ENCODE measurements around the gene DDB1.

The DDB1 gene

DNA sequence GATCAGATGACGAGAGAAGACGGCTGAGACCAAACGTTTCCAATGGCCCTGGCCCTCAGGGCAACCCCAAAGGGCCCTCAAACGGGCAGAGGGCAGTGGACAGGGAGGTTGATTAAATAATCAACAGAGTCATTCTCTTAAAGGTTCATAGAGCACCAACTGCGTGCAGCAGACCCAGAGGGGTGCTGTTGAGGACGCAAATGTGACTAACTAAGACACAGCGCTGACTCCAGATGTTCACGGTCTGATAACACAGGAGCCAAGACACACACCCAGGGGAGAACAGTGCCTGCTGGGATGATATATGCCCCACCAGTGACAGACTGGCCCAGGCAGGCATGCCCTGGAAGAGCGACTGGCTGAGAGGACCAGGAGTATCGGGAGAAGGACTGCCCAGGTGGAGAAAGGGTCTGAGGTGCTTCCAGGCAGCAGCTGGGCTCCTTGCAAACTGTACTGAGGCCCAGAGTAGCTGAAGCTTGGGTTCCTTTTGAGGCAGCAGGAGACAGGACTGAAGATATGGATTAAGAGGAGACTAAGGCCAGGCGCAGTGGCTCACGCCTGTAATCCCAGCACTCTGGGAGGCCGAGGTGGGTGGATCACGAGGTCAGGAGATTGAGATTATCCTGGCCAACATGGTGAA lies 45.4 kb downstream of the DDB1 start:
- Histone ChIP-seq H3K4ac (ENCODE audit: low read depth in 1 of 2, low read length in 2 of 2) (no peak overlapping the region), H3K4me3 (ENCODE audit: insufficient read depth in 1 of 2, low read depth in 1 of 2, low read length in 2 of 2) (no peak overlapping the region), H3K27ac (ENCODE audit: low read length, poor library complexity, severe bottlenecking) (no peak overlapping the region), H4K91ac (ENCODE audit: low read length) (no peak overlapping the region), H3K18ac (ENCODE audit: low read depth in 1 of 2, low read length in 2 of 2) (no peak overlapping the region), H2BK120ac (ENCODE audit: low read depth, low read length) (no peak overlapping the region), H3K9ac (ENCODE audit: low read length) (no peak overlapping the region), H4K8ac (ENCODE audit: low read length) (no peak overlapping the region), H2AFZ (ENCODE audit: low read depth, low read length) (no peak overlapping the region), H3K4me2 (ENCODE audit: low read length, poor library complexity, severe bottlenecking) (no peak overlapping the region), H3K14ac (ENCODE audit: low read length in 2 of 2) (peak overlapping the region in 1 of 2 experiments; percentile 36), H2BK5ac (ENCODE audit: low read depth, low read length, poor library complexity, severe bottlenecking) (no peak overlapping the region), H3K4me1 (ENCODE audit: control insufficient read depth, insufficient read depth, low read depth, low read length) (peaks cover 5% of the 10 kb centered on the region), H3K36me3 (ENCODE audit: control insufficient read depth in 1 of 2, insufficient read depth in 2 of 2, low read depth in 1 of 2, low read length in 2 of 2) (peaks cover 37 to 82% of the 10 kb centered on the region in 2 experiments), H2BK15ac (ENCODE audit: low read depth, poor library complexity, severe bottlenecking) (no peak overlapping the region), H2BK12ac (ENCODE audit: low read length in 2 of 2) (no peak overlapping the region), H3K9me3 (ENCODE audit: control insufficient read depth, low read length) (no peaks in the 10 kb centered on the region), H3K27me3 (ENCODE audit: control insufficient read depth in 1 of 2, insufficient read depth in 1 of 2, low read length in 2 of 2) (no peaks in the 10 kb centered on the region), H3K79me1 (replicated peaks; ENCODE audit: low read length, poor library complexity, severe bottlenecking) (no peaks in the 10 kb centered on the region), H2AK5ac (ENCODE audit: low read length, severe bottlenecking) (peak overlapping the region; percentile 68), H3K23ac (ENCODE audit: low read length in 2 of 2) (no peak overlapping the region)
- WGBS = 91% methylated on average over 14 of the region's 14 CpGs
- no peak for DNase-seq

DNA sequence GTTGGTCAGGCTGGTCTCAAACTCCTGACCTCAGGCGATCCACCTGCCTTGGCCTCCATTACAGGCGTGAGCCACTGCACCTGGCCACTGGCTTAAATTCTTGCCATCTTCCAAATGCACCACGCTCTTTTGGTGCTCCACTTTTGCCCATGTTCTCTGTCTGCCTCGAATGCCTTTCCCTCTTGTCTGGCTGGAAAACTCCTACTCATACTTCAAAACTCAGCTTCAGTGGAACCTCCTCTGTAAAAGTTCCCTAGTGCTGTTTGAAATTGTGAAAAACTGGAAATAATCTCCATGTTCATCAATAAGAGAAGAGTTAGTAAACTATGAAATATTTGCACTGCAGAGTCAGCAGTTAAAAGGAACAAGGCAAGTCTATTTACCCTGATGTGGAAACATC lies 49.3 kb downstream of the DDB1 start:
- no peak overlapping the region for H3K27ac ChIP-seq (ENCODE audit: low read length, poor library complexity, severe bottlenecking)
- H3K14ac ChIP-seq (ENCODE audit: low read length in 2 of 2) = no peak overlapping the region
- H3K4me3 ChIP-seq (ENCODE audit: insufficient read depth in 1 of 2, low read depth in 1 of 2, low read length in 2 of 2) = no peak overlapping the region
- H4K8ac ChIP-seq (ENCODE audit: low read length) = no peak overlapping the region
- 84% methylated on average over 4 of the region's 4 CpGs for WGBS
- no peak overlapping the region for H3K18ac ChIP-seq (ENCODE audit: low read depth in 1 of 2, low read length in 2 of 2)
- no peak overlapping the region for H2BK5ac ChIP-seq (ENCODE audit: low read depth, low read length, poor library complexity, severe bottlenecking)
- H2AFZ ChIP-seq (ENCODE audit: low read depth, low read length) = no peak overlapping the region
- no peak overlapping the region for H3K23ac ChIP-seq (ENCODE audit: low read length in 2 of 2)
- H3K27me3 ChIP-seq (ENCODE audit: control insufficient read depth in 1 of 2, insufficient read depth in 1 of 2, low read length in 2 of 2) = no peaks in the 10 kb centered on the region
- H3K79me1 ChIP-seq (replicated peaks; ENCODE audit: low read length, poor library complexity, severe bottlenecking) = no peaks in the 10 kb centered on the region
- H3K9me3 ChIP-seq (ENCODE audit: control insufficient read depth, low read length) = no peaks in the 10 kb centered on the region
- no peak overlapping the region for H2BK12ac ChIP-seq (ENCODE audit: low read length in 2 of 2)
- H3K36me3 ChIP-seq (ENCODE audit: control insufficient read depth in 1 of 2, insufficient read depth in 2 of 2, low read depth in 1 of 2, low read length in 2 of 2) = peaks cover 48 to 89% of the 10 kb centered on the region in 2 experiments
- H2AK5ac ChIP-seq (ENCODE audit: low read length, severe bottlenecking) = no peak overlapping the region
- no peak overlapping the region for H4K91ac ChIP-seq (ENCODE audit: low read length)
- peaks cover 9% of the 10 kb centered on the region for H3K4me1 ChIP-seq (ENCODE audit: control insufficient read depth, insufficient read depth, low read depth, low read length)
- DNase-seq = no peak
- no peak overlapping the region for H2BK120ac ChIP-seq (ENCODE audit: low read depth, low read length)
- H2BK15ac ChIP-seq (ENCODE audit: low read depth, poor library complexity, severe bottlenecking) = no peak overlapping the region
- no peak overlapping the region for H3K9ac ChIP-seq (ENCODE audit: low read length)
- H3K4ac ChIP-seq (ENCODE audit: low read depth in 1 of 2, low read length in 2 of 2) = no peak overlapping the region
- H3K4me2 ChIP-seq (ENCODE audit: low read length, poor library complexity, severe bottlenecking) = no peak overlapping the region

DNA sequence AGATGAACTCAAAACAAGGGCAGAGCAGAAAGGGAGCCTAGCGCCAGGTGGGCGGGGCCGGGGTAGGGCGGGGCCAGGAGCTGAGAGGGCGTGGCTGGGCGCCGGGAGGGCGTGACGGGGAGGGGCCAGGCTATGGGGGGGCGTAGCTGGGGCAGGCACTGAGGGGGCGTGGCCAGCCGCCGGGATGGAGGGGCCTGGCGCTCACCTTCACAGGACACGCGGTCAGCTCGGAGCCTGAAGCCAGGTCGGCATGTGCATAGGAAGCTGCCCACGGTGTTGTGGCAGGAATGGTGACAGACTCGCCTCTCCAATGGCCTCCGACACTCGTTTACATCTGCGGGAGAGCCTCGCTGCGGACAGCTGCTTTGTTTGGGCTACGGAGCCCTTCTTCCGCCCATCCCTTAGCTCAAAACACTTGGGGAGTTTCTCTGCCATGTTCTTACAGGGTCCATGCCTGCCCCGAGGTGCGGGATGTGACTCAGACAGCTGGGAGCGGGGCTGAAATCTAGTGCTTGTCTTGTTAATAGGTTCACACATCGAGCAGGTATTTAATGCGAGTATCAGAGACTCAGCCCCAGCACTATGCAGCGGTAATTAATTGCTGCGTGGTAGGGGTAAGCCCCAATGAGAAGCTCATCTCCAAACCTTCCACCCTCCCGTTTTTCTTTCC lies 51.2 kb downstream of the DDB1 start:
- Histone ChIP-seq H4K91ac (ENCODE audit: low read length) (no peak overlapping the region), H3K27me3 (ENCODE audit: control insufficient read depth in 1 of 2, insufficient read depth in 1 of 2, low read length in 2 of 2) (no peaks in the 10 kb centered on the region), H3K79me1 (replicated peaks; ENCODE audit: low read length, poor library complexity, severe bottlenecking) (no peaks in the 10 kb centered on the region), H3K14ac (ENCODE audit: low read length in 2 of 2) (no peak overlapping the region), H2AFZ (ENCODE audit: low read depth, low read length) (peak overlapping the region; percentile 18), H3K4me2 (ENCODE audit: low read length, poor library complexity, severe bottlenecking) (no peak overlapping the region), H2AK5ac (ENCODE audit: low read length, severe bottlenecking) (no peak overlapping the region), H2BK12ac (ENCODE audit: low read length in 2 of 2) (no peak overlapping the region), H3K4ac (ENCODE audit: low read depth in 1 of 2, low read length in 2 of 2) (no peak overlapping the region), H3K23ac (ENCODE audit: low read length in 2 of 2) (no peak overlapping the region), H3K9me3 (ENCODE audit: control insufficient read depth, low read length) (no peaks in the 10 kb centered on the region), H2BK15ac (ENCODE audit: low read depth, poor library complexity, severe bottlenecking) (no peak overlapping the region), H3K9ac (ENCODE audit: low read length) (no peak overlapping the region), H3K4me3 (ENCODE audit: insufficient read depth in 1 of 2, low read depth in 1 of 2, low read length in 2 of 2) (no peak overlapping the region), H3K36me3 (ENCODE audit: control insufficient read depth in 1 of 2, insufficient read depth in 2 of 2, low read depth in 1 of 2, low read length in 2 of 2) (peaks cover 40 to 87% of the 10 kb centered on the region in 2 experiments), H3K18ac (ENCODE audit: low read depth in 1 of 2, low read length in 2 of 2) (no peak overlapping the region), H3K4me1 (ENCODE audit: control insufficient read depth, insufficient read depth, low read depth, low read length) (peaks cover 4% of the 10 kb centered on the region), H3K27ac (ENCODE audit: low read length, poor library complexity, severe bottlenecking) (no peak overlapping the region), H2BK5ac (ENCODE audit: low read depth, low read length, poor library complexity, severe bottlenecking) (no peak overlapping the region), H4K8ac (ENCODE audit: low read length) (no peak overlapping the region), H2BK120ac (ENCODE audit: low read depth, low read length) (no peak overlapping the region)
- 50% methylated on average over 32 of the region's 35 CpGs for WGBS
- DNase-seq = peak; percentile 22

GRCh38 chr11:61280883-61281580 lies 51.9 kb downstream of the DDB1 start:
- no peak for DNase-seq
- no peak overlapping the region for H3K9ac ChIP-seq (ENCODE audit: low read length)
- no peak overlapping the region for H3K4me2 ChIP-seq (ENCODE audit: low read length, poor library complexity, severe bottlenecking)
- no peaks in the 10 kb centered on the region for H3K79me1 ChIP-seq (replicated peaks; ENCODE audit: low read length, poor library complexity, severe bottlenecking)
- H3K27me3 ChIP-seq (ENCODE audit: control insufficient read depth in 1 of 2, insufficient read depth in 1 of 2, low read length in 2 of 2) = no peaks in the 10 kb centered on the region
- H2AFZ ChIP-seq (ENCODE audit: low read depth, low read length) = no peak overlapping the region
- H3K27ac ChIP-seq (ENCODE audit: low read length, poor library complexity, severe bottlenecking) = no peak overlapping the region
- no peak overlapping the region for H3K4me3 ChIP-seq (ENCODE audit: insufficient read depth in 1 of 2, low read depth in 1 of 2, low read length in 2 of 2)
- no peak overlapping the region for H3K18ac ChIP-seq (ENCODE audit: low read depth in 1 of 2, low read length in 2 of 2)
- no peak overlapping the region for H4K91ac ChIP-seq (ENCODE audit: low read length)
- no peak overlapping the region for H2AK5ac ChIP-seq (ENCODE audit: low read length, severe bottlenecking)
- no peak overlapping the region for H2BK120ac ChIP-seq (ENCODE audit: low read depth, low read length)
- H2BK5ac ChIP-seq (ENCODE audit: low read depth, low read length, poor library complexity, severe bottlenecking) = no peak overlapping the region
- no peak overlapping the region for H2BK15ac ChIP-seq (ENCODE audit: low read depth, poor library complexity, severe bottlenecking)
- no peak overlapping the region for H3K23ac ChIP-seq (ENCODE audit: low read length in 2 of 2)
- H3K9me3 ChIP-seq (ENCODE audit: control insufficient read depth, low read length) = no peaks in the 10 kb centered on the region
- H3K14ac ChIP-seq (ENCODE audit: low read length in 2 of 2) = no peak overlapping the region
- H2BK12ac ChIP-seq (ENCODE audit: low read length in 2 of 2) = no peak overlapping the region
- peaks cover 4% of the 10 kb centered on the region for H3K4me1 ChIP-seq (ENCODE audit: control insufficient read depth, insufficient read depth, low read depth, low read length)
- no peak overlapping the region for H3K4ac ChIP-seq (ENCODE audit: low read depth in 1 of 2, low read length in 2 of 2)
- H4K8ac ChIP-seq (ENCODE audit: low read length) = no peak overlapping the region
- 93% methylated on average over 20 of the region's 20 CpGs for WGBS
- peaks cover 40 to 90% of the 10 kb centered on the region in 2 experiments for H3K36me3 ChIP-seq (ENCODE audit: control insufficient read depth in 1 of 2, insufficient read depth in 2 of 2, low read depth in 1 of 2, low read length in 2 of 2)
